Skeletal muscle tissue (tissue), 4 donors: ENCODE data around the gene MGAT2. TPM values are rescaled to one million over a fixed set of nuclear protein-coding genes. Genes with fewer than 3 reads are reported as not detected.

ENCODE experiments used
- H3K27ac ChIP-seq: one replicate; pipeline ENCODE4 v1.7.0; 2013; ENCODE audit warnings: mild to moderate bottlenecking, low read depth, low read length, inconsistent platforms
- H3K27me3 ChIP-seq, 3 donors: one replicate each; pipeline ENCODE4 v1.7.0; 2013; ENCODE audit warnings: low read length in 3 of 3; ENCODE audit not compliant: control insufficient read depth in 3 of 3, insufficient read depth in 3 of 3
- H3K36me3 ChIP-seq, 3 donors: one replicate each; pipeline ENCODE4 v1.7.0; 2013; ENCODE audit warnings: low read length in 3 of 3; ENCODE audit not compliant: control insufficient read depth in 3 of 3, insufficient read depth in 3 of 3
- H3K4me1 ChIP-seq, 3 donors: one replicate each; pipeline ENCODE4 v1.7.0; 2013; ENCODE audit warnings: low read length in 3 of 3, mild to moderate bottlenecking in 3 of 3; ENCODE audit not compliant: control insufficient read depth in 3 of 3, insufficient read depth in 3 of 3
- H3K4me3 ChIP-seq, 3 donors: one replicate each; pipeline ENCODE4 v1.7.0; 2013; ENCODE audit warnings: low read length in 3 of 3
- H3K9ac ChIP-seq, 3 donors: one replicate each; pipeline ENCODE4 v1.7.0; 2013; ENCODE audit warnings: low read length in 3 of 3, mild to moderate bottlenecking in 3 of 3, moderate library complexity in 2 of 3, low read depth in 1 of 3
- H3K9me3 ChIP-seq, 3 donors: one replicate each; pipeline ENCODE4 v1.7.0; 2013; ENCODE audit warnings: low read length in 3 of 3; ENCODE audit not compliant: control insufficient read depth in 3 of 3
- total RNA-seq: library from RNA; depleted of rRNA; stranded (reverse); fragments of >200 nt; gene quantifications from one replicate; pipeline ENCODE4 v1.2.3, GENCODE V29; 2014
- donor health status: Osteomylitis.

The MGAT2 gene
- 28.2 TPM for total RNA-seq

DNA sequence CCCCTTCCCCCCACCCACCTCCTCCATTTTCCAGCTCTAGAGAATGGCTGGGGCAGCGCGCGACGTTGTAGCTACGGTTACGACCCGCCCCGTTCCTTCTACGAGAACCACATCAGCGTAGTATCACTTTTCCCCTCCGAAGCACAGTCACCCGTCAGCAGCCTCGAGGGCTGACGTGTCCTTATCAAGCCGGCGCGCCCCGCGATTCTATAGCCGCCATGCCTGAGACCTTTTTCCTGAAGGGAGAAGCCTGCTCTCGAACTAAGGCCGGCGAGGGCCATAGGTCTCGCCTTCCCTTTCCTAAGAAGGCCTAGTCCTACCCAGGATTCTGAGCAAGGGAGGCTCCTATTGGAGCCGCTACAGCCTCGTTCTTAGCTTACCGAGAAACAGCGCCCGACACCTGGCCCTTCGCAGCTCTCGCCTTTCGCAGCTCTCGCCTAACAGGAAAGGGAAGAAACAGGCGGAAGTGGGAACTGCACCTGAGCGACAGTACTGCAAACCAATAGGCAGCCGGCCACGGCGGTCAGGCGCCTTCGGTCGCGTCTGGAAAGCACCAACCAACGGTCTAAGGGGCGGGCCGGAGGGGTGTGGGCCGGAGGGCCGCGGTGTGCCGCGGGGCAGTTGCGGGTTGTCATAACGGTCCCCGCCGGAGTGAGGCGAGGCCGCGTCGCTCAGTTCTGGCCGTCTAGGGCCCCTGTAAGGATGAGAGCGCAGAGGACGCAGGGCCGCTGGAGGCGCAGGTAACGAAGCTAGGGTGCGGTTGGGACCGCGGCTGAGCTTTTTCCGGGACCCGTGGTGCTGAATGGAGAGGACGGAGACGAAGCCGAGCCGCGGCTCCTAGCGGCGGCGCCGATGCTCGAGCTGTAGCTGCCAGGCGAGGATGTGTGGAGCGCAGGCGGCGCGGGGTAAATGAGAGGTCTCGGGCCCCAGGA, at the start of gene MGAT2, which contains the start of gene RPL36AL:
MGAT2 (plus strand) TSS at position 618 of the 932 bp plus-strand sequence. CDS start 470 bp downstream, outside the sequence.
RPL36AL (minus strand) TSS at position 445 of the 932 bp plus-strand sequence. CDS start 1,522 bp downstream, outside the sequence.
- Histone ChIP-seq H3K9me3 (no peaks in the 10 kb centered on the region), H3K36me3 (peaks cover 2 to 23% (median 12%) of the 10 kb centered on the region in 3 donors), H3K4me3 (peak within 1 kb of the TSS; percentile 96 to 97 (median 97)), H3K27ac (peak within 1 kb of the TSS; percentile 98), H3K27me3 (no peaks in the 10 kb centered on the region), H3K9ac (peak within 1 kb of the TSS; percentile 98 to 99 (median 99)), H3K4me1 (peaks cover 25 to 35% (median 26%) of the 10 kb centered on the region in 3 donors)

DNA sequence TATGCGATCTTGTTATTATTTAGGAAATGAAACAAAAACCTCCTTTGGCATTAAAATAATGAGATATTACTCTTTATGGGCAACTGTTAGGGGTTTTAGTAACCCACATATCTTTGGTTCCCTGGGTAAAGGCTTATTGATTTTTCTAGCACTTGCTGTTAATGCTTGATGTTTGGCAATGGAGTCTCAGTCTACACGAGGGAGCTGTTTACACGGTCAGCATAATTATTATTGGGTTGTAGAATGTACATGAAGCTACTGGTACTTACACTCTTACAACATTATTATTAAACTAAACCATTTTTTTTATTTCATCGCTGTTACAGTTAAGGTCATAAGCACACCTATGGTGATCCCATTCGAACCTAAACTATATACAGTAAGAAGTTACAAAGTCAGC, 46.6 kb upstream of the MGAT2 start:
- H3K9me3 ChIP-seq: no peaks in the 10 kb centered on the region
- no peak overlapping the region for H3K4me3 ChIP-seq
- no peaks in the 10 kb centered on the region for H3K27me3 ChIP-seq
- H3K9ac ChIP-seq: no peak overlapping the region
- H3K4me1 ChIP-seq: peaks cover 0 to 3% (median 0%) of the 10 kb centered on the region in 3 donors
- no peak overlapping the region for H3K27ac ChIP-seq
- H3K36me3 ChIP-seq: peaks cover 2 to 13% (median 7%) of the 10 kb centered on the region in 3 donors

DNA sequence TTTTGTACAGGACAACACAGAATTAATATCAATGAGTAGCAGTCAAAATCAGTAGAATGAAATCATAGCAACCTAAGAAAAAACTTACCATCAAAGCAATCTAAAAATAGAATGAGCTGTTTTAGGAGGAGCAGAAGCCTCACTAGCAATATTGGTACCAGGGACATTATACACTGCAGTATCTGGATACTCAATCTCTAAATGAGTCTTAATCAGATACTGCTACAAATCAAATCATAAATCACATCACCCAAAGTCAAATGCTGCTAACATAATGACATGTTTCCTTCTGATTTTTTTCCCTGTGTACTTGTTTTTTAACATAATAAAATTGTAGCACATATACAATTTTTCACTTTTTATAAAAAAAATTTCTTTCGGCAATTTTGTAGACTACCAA, 42.5 kb upstream of the MGAT2 start:
- H3K27me3 ChIP-seq: no peaks in the 10 kb centered on the region
- H3K27ac ChIP-seq: no peak overlapping the region
- no peaks in the 10 kb centered on the region for H3K9me3 ChIP-seq
- peaks cover 3 to 8% (median 3%) of the 10 kb centered on the region in 3 donors for H3K4me1 ChIP-seq
- peak overlapping the region in 1 of 3 donors; percentile 44 for H3K9ac ChIP-seq
- peaks cover 9 to 26% (median 14%) of the 10 kb centered on the region in 3 donors for H3K36me3 ChIP-seq
- H3K4me3 ChIP-seq: no peak overlapping the region

DNA sequence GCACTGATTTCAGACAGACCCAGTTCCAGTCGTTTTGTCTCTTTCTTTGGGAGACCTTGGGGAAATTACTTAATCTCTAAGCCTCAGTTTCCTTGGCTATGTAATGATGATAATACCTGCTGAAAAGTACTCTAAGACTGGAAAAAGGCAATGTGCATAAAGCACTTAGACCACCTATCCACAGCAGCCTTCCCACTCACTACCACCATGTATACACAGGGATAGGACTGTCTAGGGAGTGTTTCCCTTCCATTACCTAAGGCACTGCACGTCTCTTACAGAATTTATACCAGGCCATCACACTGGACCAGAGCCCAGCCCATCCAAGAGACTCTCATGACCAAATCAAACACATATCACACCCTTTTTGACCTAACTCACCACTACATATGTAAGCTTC, 40.8 kb upstream of the MGAT2 start:
- H3K4me1 ChIP-seq: peaks cover 9 to 18% (median 10%) of the 10 kb centered on the region in 3 donors
- no peaks in the 10 kb centered on the region for H3K27me3 ChIP-seq
- H3K9me3 ChIP-seq: no peaks in the 10 kb centered on the region
- H3K36me3 ChIP-seq: peaks cover 19 to 39% (median 22%) of the 10 kb centered on the region in 3 donors
- H3K27ac ChIP-seq: no peak overlapping the region
- no peak overlapping the region for H3K4me3 ChIP-seq
- H3K9ac ChIP-seq: no peak overlapping the region

DNA sequence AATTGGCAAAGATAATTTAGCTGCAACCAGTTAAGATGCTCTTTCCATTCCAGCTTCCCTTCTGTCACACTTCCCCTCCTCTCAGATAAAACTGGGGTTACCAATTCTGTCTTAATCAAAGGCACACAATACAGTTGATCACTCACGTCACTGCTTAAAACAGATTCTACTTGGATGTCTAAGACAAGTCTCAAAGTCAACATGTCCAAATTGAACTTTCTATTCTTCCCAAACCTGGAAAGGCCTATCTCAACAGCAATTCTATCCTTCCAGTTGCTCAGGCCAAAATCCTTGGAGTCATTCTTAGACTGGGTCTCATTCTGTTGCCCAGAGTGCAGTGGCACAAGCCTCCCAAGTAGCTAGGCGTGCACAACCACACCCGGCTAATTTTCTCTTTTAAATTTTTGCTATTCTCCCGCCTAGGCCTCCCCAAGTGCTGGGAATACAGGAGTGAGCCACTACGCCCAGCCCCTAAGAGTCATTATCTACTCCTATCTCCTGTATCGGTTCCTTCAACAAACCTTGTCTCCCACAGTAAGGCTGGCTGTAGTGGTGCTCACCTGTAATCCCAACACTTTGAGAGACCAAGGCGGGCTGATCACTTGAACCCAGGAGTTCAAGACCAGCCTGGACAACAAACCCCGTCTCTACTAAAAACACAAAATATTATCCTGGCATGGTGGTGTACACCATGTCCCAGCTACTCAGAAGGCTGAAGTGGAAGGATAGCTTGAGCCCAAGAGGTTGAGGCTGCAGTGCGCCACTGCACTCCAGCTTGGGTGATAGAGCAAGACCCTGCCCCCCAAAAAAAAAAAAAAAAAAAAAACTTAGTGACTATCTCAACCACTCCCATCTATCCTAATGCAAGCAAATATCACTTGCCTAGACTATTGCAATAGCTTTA, 39.1 kb upstream of the MGAT2 start:
- H3K36me3 ChIP-seq: peaks cover 20 to 37% (median 22%) of the 10 kb centered on the region in 3 donors
- H3K9me3 ChIP-seq: no peaks in the 10 kb centered on the region
- no peak overlapping the region for H3K4me3 ChIP-seq
- H3K9ac ChIP-seq: no peak overlapping the region
- H3K4me1 ChIP-seq: peaks cover 11 to 24% (median 12%) of the 10 kb centered on the region in 3 donors
- H3K27ac ChIP-seq: no peak overlapping the region
- H3K27me3 ChIP-seq: no peaks in the 10 kb centered on the region

DNA sequence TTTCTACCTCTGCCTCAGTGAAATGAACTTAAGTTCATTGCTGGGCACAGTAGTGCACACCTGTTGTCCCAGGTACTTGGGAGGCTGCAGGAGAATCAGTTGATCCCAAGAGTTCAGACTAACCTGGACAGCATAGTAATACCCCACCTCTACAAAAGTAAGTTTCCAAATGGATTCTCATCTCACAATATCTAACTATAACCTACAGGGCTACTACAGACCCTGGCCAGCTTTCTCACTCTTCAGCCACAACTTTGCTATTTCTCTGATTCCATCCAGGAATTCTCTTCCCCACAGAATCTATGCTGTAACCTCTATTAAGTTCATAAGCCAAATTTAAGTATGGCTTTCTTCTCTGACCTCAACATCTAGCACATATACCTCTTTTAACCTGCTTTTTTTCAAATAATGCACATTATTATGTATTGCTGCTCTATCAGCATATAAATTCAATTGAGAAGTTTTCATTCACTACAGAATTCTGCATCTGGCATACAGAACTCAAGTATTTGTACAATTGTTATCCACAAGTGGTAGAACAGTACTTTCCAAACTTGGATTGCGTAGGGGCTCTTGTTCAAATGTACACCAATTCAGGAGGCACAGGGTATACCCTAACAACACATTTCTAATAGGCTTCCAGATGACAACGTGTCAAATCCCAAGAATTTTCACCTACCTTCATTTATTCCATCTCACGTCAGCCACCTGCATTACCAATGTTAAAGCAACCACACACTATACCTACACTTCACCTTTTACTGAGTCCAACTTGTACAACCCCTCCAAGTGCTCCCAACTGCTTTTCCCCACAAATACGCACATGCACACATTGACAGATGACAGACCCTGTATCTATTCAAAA, 38.3 kb upstream of the MGAT2 start:
- H3K27me3 ChIP-seq: no peaks in the 10 kb centered on the region
- H3K27ac ChIP-seq: no peak overlapping the region
- H3K36me3 ChIP-seq: peaks cover 15 to 30% (median 22%) of the 10 kb centered on the region in 3 donors
- H3K9me3 ChIP-seq: no peaks in the 10 kb centered on the region
- peaks cover 11 to 24% (median 12%) of the 10 kb centered on the region in 3 donors for H3K4me1 ChIP-seq
- H3K9ac ChIP-seq: no peak overlapping the region
- no peak overlapping the region for H3K4me3 ChIP-seq

DNA sequence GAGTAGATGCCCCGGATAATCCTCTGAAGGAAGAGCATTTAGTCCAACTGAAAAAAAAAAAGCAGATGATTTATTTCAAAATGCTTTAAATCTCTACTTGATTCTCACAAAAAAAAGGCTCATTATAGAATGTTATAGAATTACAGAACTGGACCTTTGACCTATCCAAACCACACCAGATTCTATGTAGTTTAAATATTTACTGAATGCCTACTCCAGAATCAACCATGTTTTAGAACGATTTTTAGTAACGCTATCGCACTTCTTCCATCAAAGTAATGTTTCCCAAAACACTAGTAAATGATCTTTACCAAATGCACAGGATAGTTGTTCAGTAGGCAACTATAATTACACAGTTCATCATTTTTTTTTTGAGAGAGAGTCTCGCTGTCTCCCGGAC, 37.0 kb upstream of the MGAT2 start:
- Histone ChIP-seq H3K4me3 (no peak overlapping the region), H3K36me3 (peaks cover 15 to 26% (median 20%) of the 10 kb centered on the region in 3 donors), H3K27ac (no peak overlapping the region), H3K9ac (no peak overlapping the region), H3K9me3 (no peaks in the 10 kb centered on the region), H3K27me3 (no peaks in the 10 kb centered on the region), H3K4me1 (peaks cover 11 to 24% (median 12%) of the 10 kb centered on the region in 3 donors)

DNA sequence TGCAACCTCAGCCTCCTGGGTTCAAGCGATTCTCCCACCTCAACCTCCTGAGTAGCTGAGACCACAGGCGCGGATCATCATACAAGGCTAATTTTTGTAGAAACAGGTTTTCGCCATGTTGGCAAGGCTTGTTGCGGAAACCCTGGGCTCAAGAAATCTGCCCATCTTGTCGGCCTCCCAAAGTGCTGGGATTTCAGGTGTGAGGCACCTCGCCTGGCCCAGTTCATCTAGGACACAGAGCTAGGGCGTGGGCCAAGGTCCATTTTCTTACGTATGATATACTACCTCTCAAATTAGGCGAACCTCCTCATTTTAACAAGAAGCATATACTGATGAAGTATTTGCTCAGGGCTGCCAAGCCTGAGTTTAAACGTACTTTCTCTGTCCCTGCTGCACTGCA, 36.5 kb upstream of the MGAT2 start:
- peaks cover 15 to 26% (median 20%) of the 10 kb centered on the region in 3 donors for H3K36me3 ChIP-seq
- H3K9me3 ChIP-seq: no peaks in the 10 kb centered on the region
- no peaks in the 10 kb centered on the region for H3K27me3 ChIP-seq
- no peak overlapping the region for H3K27ac ChIP-seq
- peak overlapping the region in 1 of 3 donors; percentile 16 for H3K4me3 ChIP-seq
- H3K9ac ChIP-seq: no peak overlapping the region
- peaks cover 9 to 24% (median 11%) of the 10 kb centered on the region in 3 donors for H3K4me1 ChIP-seq
